ENCODE measurements around the gene WDR7. TPM values are rescaled to one million over a fixed set of nuclear protein-coding genes. Genes with fewer than 3 reads are reported as not detected.
A peak's percentile ranks its signal among the peaks of the same experiment; 100 is the strongest.

Gene WDR7
- total RNA-seq, 1 donor, result 30.7 TPM

DNA sequence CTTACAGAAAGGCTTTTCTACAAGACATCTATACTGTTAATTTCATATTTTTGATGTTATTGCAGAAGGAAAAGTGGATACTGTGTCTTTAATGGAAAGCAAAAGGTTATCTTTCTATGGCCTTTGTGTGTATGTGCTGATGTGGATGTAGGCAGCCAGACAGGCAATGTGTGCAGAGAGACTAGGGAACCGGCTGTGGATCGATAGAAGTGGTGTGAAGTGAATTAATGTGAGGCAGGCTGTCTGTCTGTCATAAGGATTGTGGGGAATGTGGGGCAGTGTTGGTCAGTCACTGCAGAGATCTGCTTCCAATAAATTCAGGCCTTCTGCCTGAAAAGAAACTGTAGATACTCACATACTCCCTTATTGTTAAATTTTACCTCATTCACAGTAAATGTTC lies 156.7 kb downstream of the WDR7 start:
- TF ChIP-seq, protein P1, sequence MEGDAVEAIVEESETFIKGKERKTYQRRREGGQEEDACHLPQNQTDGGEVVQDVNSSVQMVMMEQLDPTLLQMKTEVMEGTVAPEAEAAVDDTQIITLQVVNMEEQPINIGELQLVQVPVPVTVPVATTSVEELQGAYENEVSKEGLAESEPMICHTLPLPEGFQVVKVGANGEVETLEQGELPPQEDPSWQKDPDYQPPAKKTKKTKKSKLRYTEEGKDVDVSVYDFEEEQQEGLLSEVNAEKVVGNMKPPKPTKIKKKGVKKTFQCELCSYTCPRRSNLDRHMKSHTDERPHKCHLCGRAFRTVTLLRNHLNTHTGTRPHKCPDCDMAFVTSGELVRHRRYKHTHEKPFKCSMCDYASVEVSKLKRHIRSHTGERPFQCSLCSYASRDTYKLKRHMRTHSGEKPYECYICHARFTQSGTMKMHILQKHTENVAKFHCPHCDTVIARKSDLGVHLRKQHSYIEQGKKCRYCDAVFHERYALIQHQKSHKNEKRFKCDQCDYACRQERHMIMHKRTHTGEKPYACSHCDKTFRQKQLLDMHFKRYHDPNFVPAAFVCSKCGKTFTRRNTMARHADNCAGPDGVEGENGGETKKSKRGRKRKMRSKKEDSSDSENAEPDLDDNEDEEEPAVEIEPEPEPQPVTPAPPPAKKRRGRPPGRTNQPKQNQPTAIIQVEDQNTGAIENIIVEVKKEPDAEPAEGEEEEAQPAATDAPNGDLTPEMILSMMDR (IDR thresholded peaks at IDR 0.05; ENCODE audit: insufficient read depth, low read depth, low read length), result no peak
- DNase-seq (ENCODE audit: low read depth), result no peak
- no peak overlapping the region for H3K4me3 ChIP-seq (ENCODE audit: low read depth, low read length)

DNA sequence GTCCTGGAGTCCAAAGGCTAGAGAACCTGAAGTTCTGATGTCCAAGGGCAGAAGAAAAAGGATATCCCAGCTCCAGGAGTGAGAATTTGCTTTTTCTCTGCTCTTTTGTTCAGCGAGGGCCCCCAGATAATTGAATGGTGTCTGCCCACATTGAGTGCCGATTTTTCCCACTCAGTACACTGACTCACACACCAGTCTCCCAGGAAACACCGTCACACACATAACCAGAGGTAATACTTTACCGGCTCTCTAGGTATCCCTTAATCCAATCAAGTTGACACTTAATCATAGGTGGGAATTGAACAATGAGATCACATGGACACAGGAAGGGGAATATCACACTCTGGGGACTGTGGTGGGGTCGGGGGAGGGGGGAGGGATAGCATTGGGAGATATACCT lies 161.5 kb downstream of the WDR7 start:
- H3K4me3 ChIP-seq (ENCODE audit: low read depth, low read length), result no peak overlapping the region
- DNase-seq (ENCODE audit: low read depth), result no peak
- TF ChIP-seq, protein P1 (IDR thresholded peaks at IDR 0.05; ENCODE audit: insufficient read depth, low read depth, low read length), result no peak

DNA sequence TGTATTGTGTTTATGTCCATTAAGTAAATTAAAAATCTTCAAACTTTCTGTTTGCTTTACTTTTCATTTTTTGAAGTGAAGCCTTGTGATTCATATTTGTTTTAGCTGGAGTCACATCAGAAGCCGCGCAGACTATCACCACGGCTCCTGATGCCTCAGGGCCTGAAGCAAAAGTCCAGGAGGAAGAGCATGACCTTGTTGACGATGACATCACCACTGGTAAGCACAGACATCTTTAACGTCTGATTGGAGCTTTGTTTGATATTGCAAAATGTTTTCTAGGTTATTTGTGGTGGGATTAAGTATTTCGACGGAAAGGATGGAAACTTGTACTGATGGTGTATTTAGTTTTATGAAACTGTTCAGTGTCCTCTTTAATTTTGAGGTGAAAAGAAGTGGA lies 164.8 kb downstream of the WDR7 start:
- TF ChIP-seq, protein P1 (IDR thresholded peaks at IDR 0.05; ENCODE audit: insufficient read depth, low read depth, low read length), result no peak
- no peak overlapping the region for H3K4me3 ChIP-seq (ENCODE audit: low read depth, low read length)
- DNase-seq (ENCODE audit: low read depth), result peak; percentile 31

DNA sequence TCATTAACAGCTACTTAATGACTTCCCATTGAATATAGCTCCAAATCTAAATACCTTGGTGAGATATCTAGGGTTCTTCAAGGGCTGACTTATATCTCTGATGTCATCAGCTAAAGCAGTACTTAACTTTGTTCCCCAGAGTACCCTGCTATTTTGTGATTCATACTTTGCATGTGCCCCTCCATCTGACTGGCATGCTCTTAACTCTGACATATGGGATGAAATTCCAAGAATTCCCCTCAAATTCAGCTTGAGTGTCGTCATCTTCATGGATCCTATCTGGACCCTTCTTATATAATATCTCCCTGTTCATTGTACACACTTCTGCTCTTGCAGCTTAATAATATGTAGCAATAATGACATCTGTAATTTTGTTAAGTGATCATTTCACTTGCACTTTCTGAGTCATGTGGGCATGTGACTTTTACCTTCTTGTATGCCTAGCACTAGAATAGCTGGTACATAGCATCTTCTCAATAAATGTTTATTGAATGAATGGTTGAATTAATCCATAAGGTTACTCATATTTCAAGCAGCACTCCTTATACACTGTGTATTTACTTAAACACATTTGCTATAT lies 172.9 kb downstream of the WDR7 start:
- TF ChIP-seq, protein P1 (IDR thresholded peaks at IDR 0.05; ENCODE audit: insufficient read depth, low read depth, low read length), result no peak
- no peak for DNase-seq (ENCODE audit: low read depth)
- H3K4me3 ChIP-seq (ENCODE audit: low read depth, low read length), result no peak overlapping the region

DNA sequence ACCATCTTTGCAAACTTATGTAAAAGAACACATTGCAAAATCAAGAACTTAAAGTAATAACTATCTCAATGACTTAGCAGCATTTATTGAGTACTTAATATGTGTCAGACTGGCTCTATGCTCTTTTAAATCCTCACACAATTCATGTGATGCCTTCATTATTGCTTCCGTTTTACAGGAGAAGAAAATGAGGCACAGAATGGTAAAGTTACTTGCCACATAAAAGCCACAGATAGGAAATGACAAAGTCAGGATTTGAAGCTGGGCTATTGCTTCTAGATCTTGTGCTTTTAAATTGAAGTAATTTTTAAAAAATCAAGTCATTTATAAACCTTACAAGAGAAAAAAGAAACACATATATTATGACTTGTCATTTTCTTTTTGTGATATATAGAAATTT lies 174.2 kb downstream of the WDR7 start:
- no peak for DNase-seq (ENCODE audit: low read depth)
- TF ChIP-seq, protein P1 (IDR thresholded peaks at IDR 0.05; ENCODE audit: insufficient read depth, low read depth, low read length), result no peak
- no peak overlapping the region for H3K4me3 ChIP-seq (ENCODE audit: low read depth, low read length)

DNA sequence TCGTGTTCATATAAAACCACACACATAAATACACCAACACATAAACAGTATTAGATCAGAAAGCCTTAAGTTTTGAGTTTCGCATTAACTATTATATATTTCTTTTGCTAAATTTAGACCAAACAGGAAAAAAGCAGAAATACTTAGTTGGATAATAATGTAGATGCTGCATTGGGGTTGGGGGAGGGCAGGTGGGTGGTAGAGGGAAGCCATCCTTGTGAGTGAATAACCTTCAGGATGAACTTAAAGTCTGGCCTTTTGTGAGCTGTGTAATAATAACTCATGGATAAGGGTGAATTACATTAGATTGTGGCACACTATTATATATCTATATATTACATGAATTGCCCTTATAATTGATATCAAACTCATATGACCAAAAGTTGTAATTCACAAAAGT lies 174.7 kb downstream of the WDR7 start:
- H3K4me3 ChIP-seq (ENCODE audit: low read depth, low read length), result no peak overlapping the region
- no peak for DNase-seq (ENCODE audit: low read depth)
- TF ChIP-seq, protein P1 (IDR thresholded peaks at IDR 0.05; ENCODE audit: insufficient read depth, low read depth, low read length), result no peak

DNA sequence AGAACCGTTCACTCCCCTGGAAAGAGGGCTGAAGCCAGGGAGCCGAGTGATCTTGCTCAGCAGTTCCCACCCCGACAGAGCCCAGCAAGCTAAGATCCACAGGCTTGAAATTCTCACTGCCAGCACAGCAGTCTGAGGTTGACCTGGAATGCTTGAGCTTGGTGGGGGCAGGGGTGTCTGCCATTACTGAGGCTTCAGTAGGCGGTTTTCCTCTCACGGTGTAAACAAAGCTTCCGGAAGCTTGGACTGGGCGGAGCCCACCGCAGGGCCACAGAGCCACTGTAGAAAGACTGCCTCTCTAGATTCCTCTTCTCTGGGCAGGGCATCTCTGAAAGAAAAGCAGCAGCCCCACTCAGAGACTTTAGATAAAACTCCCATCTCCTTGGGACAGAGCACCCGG lies 180.8 kb downstream of the WDR7 start:
- no peak overlapping the region for H3K4me3 ChIP-seq (ENCODE audit: low read depth, low read length)
- DNase-seq (ENCODE audit: low read depth), result peak; percentile 79
- TF ChIP-seq, protein P1 (IDR thresholded peaks at IDR 0.05; ENCODE audit: insufficient read depth, low read depth, low read length), result no peak

Measured in fibroblast of villous mesenchyme (primary cell).